Peyer's patch (tissue), 4 donors: ENCODE results near the gene ARAP3. TPM values are rescaled to one million over a fixed set of nuclear protein-coding genes. Genes with fewer than 3 reads are reported as not detected.

Source experiments
- DNase-seq, 3 donors: peaks; one replicate each; pipeline ENCODE4 v3.0.0-alpha.2; 2017 to 2019
- H3K27ac ChIP-seq, 4 donors: fragments of 200-600 bp; sonication (generic); one replicate each; pipeline ENCODE4 v1.5.1; 2016 to 2019
- H3K27me3 ChIP-seq, 2 donors: fragments of 200-600 bp; sonication (generic); one replicate each; pipeline ENCODE4 v1.5.1; 2019
- H3K36me3 ChIP-seq, 3 donors: fragments of 200-600 bp; sonication (generic); one replicate each; pipeline ENCODE4 v1.5.1; 2016 to 2019
- H3K4me1 ChIP-seq, 4 donors: fragments of 200-600 bp; sonication (generic); one replicate each; pipeline ENCODE4 v1.5.1; 2016 to 2019
- H3K4me3 ChIP-seq, 4 donors: fragments of 200-600 bp; sonication (generic); 1 replicate in 3 of 4; 2 replicates in 1 of 4; pipeline ENCODE4 v1.5.1; 2016 to 2019; ENCODE audit warnings: mild to moderate bottlenecking in 1 of 4
- H3K9me3 ChIP-seq, 4 donors: fragments of 200-600 bp; sonication (generic); one replicate each; pipeline ENCODE4 v1.5.1; 2016 to 2019; ENCODE audit warnings: mild to moderate bottlenecking in 1 of 4
- POLR2A ChIP-seq, 2 donors: fragments of 450-650 bp; IDR thresholded peaks; one replicate each; pipeline ENCODE4 v1.5.1; 2017; ENCODE audit warnings: antibody characterized with exemption in 2 of 2, mild to moderate bottlenecking in 2 of 2, moderate library complexity in 2 of 2
- total RNA-seq, 4 donors: library from RNA; depleted of rRNA; stranded (reverse); fragments of >200 nt; gene quantifications; one replicate each; pipeline ENCODE4 v1.1.0, GENCODE V29; 2016
- TF ChIP-seq, protein P1 (sequence below), 6 experiments: fragments of 450-650 bp in 4 of 6; fragments of 200-600 bp in 2 of 6; sonication (generic) in 1 of 6; IDR thresholded peaks; one replicate each; pipeline ENCODE4 v1.5.1; 2017 to 2019; ENCODE audit warnings: antibody characterized with exemption in 6 of 6, mild to moderate bottlenecking in 3 of 6, moderate library complexity in 1 of 6

Gene ARAP3
- total RNA-seq, 4 donors from 2014 or later: 1.1 to 13.2 (median 9.7) TPM

DNA sequence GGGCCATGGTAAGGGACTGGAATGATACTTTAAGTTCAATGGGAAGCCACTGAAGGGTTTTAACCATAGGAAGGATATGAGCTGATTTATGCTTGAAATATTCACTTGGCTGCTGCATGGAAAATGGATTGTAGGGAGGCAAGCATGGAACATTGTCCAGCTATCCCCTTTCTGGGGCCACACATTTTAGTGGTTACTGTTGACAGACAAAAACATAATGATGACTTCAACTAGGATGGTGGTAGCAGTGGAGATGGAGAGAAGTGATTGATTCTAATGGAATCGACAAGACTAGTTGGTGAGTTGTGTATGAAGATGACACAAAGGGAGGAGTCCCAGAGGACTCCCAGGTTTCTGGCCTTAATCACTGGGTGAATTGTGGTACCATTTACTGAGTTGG is 24.6 kb downstream of the ARAP3 start:
- Histone ChIP-seq H3K27ac (no peak overlapping the region), H3K27me3 (no peaks in the 10 kb centered on the region), H3K36me3 (peaks cover 0 to 8% (median 0%) of the 10 kb centered on the region in 3 donors), H3K4me3 (no peak overlapping the region), H3K9me3 (no peaks in the 10 kb centered on the region), H3K4me1 (no peaks in the 10 kb centered on the region)
- no peak for DNase-seq
- TF ChIP-seq, protein P1, sequence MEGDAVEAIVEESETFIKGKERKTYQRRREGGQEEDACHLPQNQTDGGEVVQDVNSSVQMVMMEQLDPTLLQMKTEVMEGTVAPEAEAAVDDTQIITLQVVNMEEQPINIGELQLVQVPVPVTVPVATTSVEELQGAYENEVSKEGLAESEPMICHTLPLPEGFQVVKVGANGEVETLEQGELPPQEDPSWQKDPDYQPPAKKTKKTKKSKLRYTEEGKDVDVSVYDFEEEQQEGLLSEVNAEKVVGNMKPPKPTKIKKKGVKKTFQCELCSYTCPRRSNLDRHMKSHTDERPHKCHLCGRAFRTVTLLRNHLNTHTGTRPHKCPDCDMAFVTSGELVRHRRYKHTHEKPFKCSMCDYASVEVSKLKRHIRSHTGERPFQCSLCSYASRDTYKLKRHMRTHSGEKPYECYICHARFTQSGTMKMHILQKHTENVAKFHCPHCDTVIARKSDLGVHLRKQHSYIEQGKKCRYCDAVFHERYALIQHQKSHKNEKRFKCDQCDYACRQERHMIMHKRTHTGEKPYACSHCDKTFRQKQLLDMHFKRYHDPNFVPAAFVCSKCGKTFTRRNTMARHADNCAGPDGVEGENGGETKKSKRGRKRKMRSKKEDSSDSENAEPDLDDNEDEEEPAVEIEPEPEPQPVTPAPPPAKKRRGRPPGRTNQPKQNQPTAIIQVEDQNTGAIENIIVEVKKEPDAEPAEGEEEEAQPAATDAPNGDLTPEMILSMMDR (IDR thresholded peaks at IDR 0.05): no peak
- no peak for TF ChIP-seq POLR2A (IDR thresholded peaks at IDR 0.05)

DNA sequence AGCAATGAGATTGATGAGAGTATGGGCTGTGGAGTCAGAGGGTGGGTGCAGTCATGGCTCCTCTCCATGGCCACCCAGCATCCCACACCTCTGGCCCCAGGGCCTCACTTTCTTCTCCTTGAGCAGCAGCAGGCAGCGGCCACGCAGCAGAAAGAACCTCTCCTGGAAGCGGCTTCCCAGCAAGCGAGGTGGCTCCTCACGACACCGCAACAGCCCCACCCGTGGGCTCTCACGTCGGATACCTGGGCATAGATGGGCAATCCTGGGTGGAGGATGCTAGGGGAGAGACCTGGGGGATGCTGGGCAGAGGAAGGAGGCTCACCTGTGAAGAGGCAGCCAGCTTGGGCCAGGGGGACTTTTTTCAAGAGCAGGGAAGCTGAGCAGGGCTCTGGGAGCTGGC is 25.6 kb downstream of the ARAP3 start:
- no peak for DNase-seq
- peaks cover 0 to 8% (median 0%) of the 10 kb centered on the region in 3 donors for H3K36me3 ChIP-seq

DNA sequence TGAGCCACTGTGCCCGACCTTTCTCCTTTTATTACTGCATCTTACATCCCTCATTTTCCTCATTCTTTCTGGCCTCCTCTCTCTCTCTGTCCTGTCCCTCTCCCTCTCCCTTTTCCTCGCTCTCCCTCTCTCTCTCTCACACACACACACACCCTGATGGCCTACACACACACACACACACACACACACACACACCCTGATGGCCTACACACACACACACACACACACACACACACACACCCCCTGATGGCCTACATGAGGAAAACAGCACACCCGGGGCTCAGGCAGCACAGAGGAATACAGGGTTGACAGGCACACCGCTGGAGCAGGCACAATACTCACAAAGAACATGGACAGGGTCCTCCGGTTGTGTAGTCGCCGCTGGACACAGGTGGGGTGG is 27.0 kb downstream of the ARAP3 start:
- TF ChIP-seq, protein P1 (IDR thresholded peaks at IDR 0.05): no peak
- no peak for TF ChIP-seq POLR2A (IDR thresholded peaks at IDR 0.05)
- Histone ChIP-seq H3K4me3 (no peak overlapping the region), H3K9me3 (no peaks in the 10 kb centered on the region), H3K27me3 (no peaks in the 10 kb centered on the region), H3K27ac (no peak overlapping the region), H3K4me1 (peaks cover 0 to 13% (median 3%) of the 10 kb centered on the region in 4 donors), H3K36me3 (peaks cover 0 to 8% (median 0%) of the 10 kb centered on the region in 3 donors)
- no peak for DNase-seq

More for the DNA sequence above, 25.6 kb downstream of the ARAP3 start:
- H3K4me3 ChIP-seq: no peak overlapping the region
- H3K27ac ChIP-seq: no peak overlapping the region
- H3K27me3 ChIP-seq: no peaks in the 10 kb centered on the region
- TF ChIP-seq, protein P1 (IDR thresholded peaks at IDR 0.05): no peak
- no peak for TF ChIP-seq POLR2A (IDR thresholded peaks at IDR 0.05)
- no peaks in the 10 kb centered on the region for H3K9me3 ChIP-seq
- peaks cover 0 to 5% (median 0%) of the 10 kb centered on the region in 4 donors for H3K4me1 ChIP-seq

DNA sequence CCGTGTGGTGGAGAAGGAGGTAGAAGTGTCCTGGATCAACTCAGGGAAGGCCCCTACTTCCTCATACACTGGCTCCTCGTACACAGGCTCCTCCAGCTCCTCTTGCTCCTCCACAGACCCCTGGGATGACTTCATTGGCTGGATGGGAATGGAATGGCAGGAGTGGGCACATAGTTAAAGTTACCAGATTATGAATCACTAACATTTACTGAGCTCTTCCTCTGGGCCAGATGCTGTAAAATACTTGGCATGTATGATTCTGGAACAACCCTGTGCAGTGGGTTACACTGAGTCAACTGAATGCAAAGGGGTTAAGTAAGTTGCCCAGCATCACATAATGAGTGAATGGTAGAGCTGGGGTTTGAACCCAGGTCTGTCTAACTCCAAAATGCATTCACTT is 27.7 kb downstream of the ARAP3 start:
- Histone ChIP-seq H3K4me1 (peaks cover 0 to 14% (median 3%) of the 10 kb centered on the region in 4 donors), H3K9me3 (no peaks in the 10 kb centered on the region), H3K36me3 (peaks cover 0 to 8% (median 0%) of the 10 kb centered on the region in 3 donors)

DNA sequence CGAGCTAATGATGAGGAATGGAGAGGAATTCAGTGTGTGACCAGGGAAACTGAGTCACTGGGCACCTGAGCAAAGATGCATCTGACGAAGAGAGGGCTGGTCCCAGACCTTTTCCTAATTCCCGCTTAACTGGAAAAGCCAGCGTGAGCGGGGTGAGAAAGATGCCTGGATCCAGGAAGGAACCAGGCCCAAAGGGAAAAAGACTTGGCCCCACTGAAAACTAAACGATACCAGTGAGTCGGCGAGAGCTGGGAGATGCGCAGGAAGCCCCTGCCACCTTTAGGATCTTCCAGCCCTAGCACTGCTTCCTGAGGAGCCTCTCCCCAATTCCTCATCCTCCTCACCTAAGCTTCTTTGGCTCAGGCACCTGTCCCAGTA is 30.3 kb downstream of the ARAP3 start:
- H3K4me3 ChIP-seq: peak overlapping the region; percentile 46 to 72 (median 65)
- H3K9me3 ChIP-seq: no peaks in the 10 kb centered on the region
- no peak for TF ChIP-seq POLR2A (IDR thresholded peaks at IDR 0.05)
- TF ChIP-seq, protein P1 (IDR thresholded peaks at IDR 0.05): no peak
- DNase-seq: peak in 1 of 3 donors; percentile 41
- peak overlapping the region; percentile 40 to 80 (median 70) for H3K27ac ChIP-seq
- H3K36me3 ChIP-seq: peaks cover 0 to 9% (median 0%) of the 10 kb centered on the region in 3 donors
- H3K4me1 ChIP-seq: peaks cover 0 to 14% (median 3%) of the 10 kb centered on the region in 4 donors
- no peaks in the 10 kb centered on the region for H3K27me3 ChIP-seq

More for the DNA sequence above, 27.7 kb downstream of the ARAP3 start:
- TF ChIP-seq, protein P1 (IDR thresholded peaks at IDR 0.05): no peak
- no peak for TF ChIP-seq POLR2A (IDR thresholded peaks at IDR 0.05)
- no peak for DNase-seq
- Histone ChIP-seq H3K27me3 (no peaks in the 10 kb centered on the region), H3K4me3 (no peak overlapping the region), H3K27ac (no peak overlapping the region)
